Ectodermal cell (in vitro differentiated cells): Measurements from ENCODE around the gene CD302.
"Not testable (repeated sequence)": the region's sequence is repeated elsewhere in the genome, so short reads cannot be mapped to it uniquely, and the experiment has no call there.

Source experiments
- H3K27ac ChIP-seq: 2 replicates; pipeline ENCODE4 v1.7.0; 2013; ENCODE audit warnings: mild to moderate bottlenecking, low read depth, low read length; ENCODE audit not compliant: insufficient read depth, poor library complexity, severe bottlenecking
- H3K27me3 ChIP-seq: 2 replicates; pipeline ENCODE4 v1.7.0; 2013; ENCODE audit warnings: mild to moderate bottlenecking, low read length; ENCODE audit not compliant: insufficient read depth, control insufficient read depth, poor library complexity, severe bottlenecking
- H3K36me3 ChIP-seq: one replicate; pipeline ENCODE4 v1.7.0; 2013; ENCODE audit warnings: low read length; ENCODE audit not compliant: control insufficient read depth, insufficient read depth
- H3K4me1 ChIP-seq: one replicate; pipeline ENCODE4 v1.7.0; 2013; ENCODE audit warnings: low read length; ENCODE audit not compliant: control insufficient read depth, insufficient read depth
- H3K4me3 ChIP-seq: 2 replicates; pipeline ENCODE4 v1.7.0; 2013; ENCODE audit warnings: low read depth, low read length, control low read depth; ENCODE audit not compliant: insufficient read depth
- H3K9me3 ChIP-seq: 2 replicates; pipeline ENCODE4 v1.7.0; 2013; ENCODE audit warnings: mild to moderate bottlenecking, low read length, moderate library complexity; ENCODE audit not compliant: control insufficient read depth
- WGBS, 2 experiments: methylation state at CpG; one replicate each; pipeline ENCODE4 v1.1.7; 2013; ENCODE audit warnings: missing lambda C conversion rate in 2 of 2; 5-methylcytosine and 5-hydroxymethylcytosine counted together

The CD302 gene

GRCh38 chr2:159758239-159758638 is 39.8 kb downstream of the CD302 start:
- H3K27me3 ChIP-seq = no peaks in the 10 kb centered on the region
- 96 to 100% methylated on average over 1 of the region's 1 CpG for WGBS, 2 experiments
- H3K36me3 ChIP-seq = peaks cover 49% of the 10 kb centered on the region

GRCh38 chr2:159755788-159756187 is 42.2 kb downstream of the CD302 start:
- Histone ChIP-seq H3K27me3 (no peaks in the 10 kb centered on the region), H3K9me3 (no peaks in the 10 kb centered on the region), H3K27ac (no peak overlapping the region), H3K4me1 (no peaks in the 10 kb centered on the region), H3K4me3 (no peak overlapping the region), H3K36me3 (peaks cover 61% of the 10 kb centered on the region)

More at GRCh38 chr2:159758239-159758638, 39.8 kb downstream of the CD302 start:
- no peak overlapping the region for H3K4me3 ChIP-seq
- H3K4me1 ChIP-seq = no peaks in the 10 kb centered on the region
- H3K9me3 ChIP-seq = no peaks in the 10 kb centered on the region
- no peak overlapping the region for H3K27ac ChIP-seq

- Histone ChIP-seq H3K27ac (no peak overlapping the region), H3K36me3 (peaks cover 54% of the 10 kb centered on the region), H3K27me3 (no peaks in the 10 kb centered on the region), H3K4me1 (no peaks in the 10 kb centered on the region), H3K4me3 (no peak overlapping the region), H3K9me3 (no peaks in the 10 kb centered on the region)
- WGBS, 2 experiments = 94 to 96% methylated on average over 2 of the region's 2 CpGs
These were observed 43.0 kb downstream of the CD302 start for GRCh38 chr2:159755014-159755413.

GRCh38 chr2:159753797-159754196 is 44.2 kb downstream of the CD302 start:
- Histone ChIP-seq H3K27me3 (no peaks in the 10 kb centered on the region), H3K9me3 (no peaks in the 10 kb centered on the region), H3K4me3 (no peak overlapping the region), H3K4me1 (no peaks in the 10 kb centered on the region), H3K36me3 (peaks cover 52% of the 10 kb centered on the region), H3K27ac (no peak overlapping the region)
- WGBS, 2 experiments = 98 to 99% methylated on average over 4 of the region's 4 CpGs

GRCh38 chr2:159750873-159751272 is 47.1 kb downstream of the CD302 start:
- 97 to 100% methylated on average over 1 of the region's 1 CpG for WGBS, 2 experiments
- no peak overlapping the region for H3K4me3 ChIP-seq
- no peaks in the 10 kb centered on the region for H3K27me3 ChIP-seq
- no peaks in the 10 kb centered on the region for H3K9me3 ChIP-seq
- peaks cover 51% of the 10 kb centered on the region for H3K36me3 ChIP-seq
- no peaks in the 10 kb centered on the region for H3K4me1 ChIP-seq
- H3K27ac ChIP-seq = no peak overlapping the region

GRCh38 chr2:159748089-159748488 is 49.9 kb downstream of the CD302 start:
- Histone ChIP-seq H3K4me3 (no peak overlapping the region), H3K9me3 (no peaks in the 10 kb centered on the region), H3K36me3 (peaks cover 46% of the 10 kb centered on the region), H3K4me1 (no peaks in the 10 kb centered on the region), H3K27me3 (no peaks in the 10 kb centered on the region), H3K27ac (no peak overlapping the region)
- 96 to 97% methylated on average over 9 of the region's 9 CpGs for WGBS, 2 experiments

- H3K4me3 ChIP-seq, H3K9me3 ChIP-seq, H3K4me1 ChIP-seq, H3K27ac ChIP-seq, H3K27me3 ChIP-seq: not testable (repeated sequence)
- peaks cover 35% of the 10 kb centered on the region for H3K36me3 ChIP-seq
- 91 to 94% methylated on average over 10 to 11 of the region's 11 CpGs for WGBS, 2 experiments
These were observed 52.8 kb downstream of the CD302 start for GRCh38 chr2:159745237-159745636.

GRCh38 chr2:159744363-159744762 is 53.6 kb downstream of the CD302 start:
- no peaks in the 10 kb centered on the region for H3K4me1 ChIP-seq
- peaks cover 28% of the 10 kb centered on the region for H3K36me3 ChIP-seq
- H3K27me3 ChIP-seq = no peaks in the 10 kb centered on the region
- no peaks in the 10 kb centered on the region for H3K9me3 ChIP-seq
- no peak overlapping the region for H3K4me3 ChIP-seq
- WGBS, 2 experiments = 91 to 95% methylated on average over 3 of the region's 3 CpGs
- H3K27ac ChIP-seq = no peak overlapping the region

GRCh38 chr2:159742846-159743245 is 55.2 kb downstream of the CD302 start:
- Histone ChIP-seq H3K9me3 (no peaks in the 10 kb centered on the region), H3K36me3 (peaks cover 24% of the 10 kb centered on the region), H3K4me1 (no peaks in the 10 kb centered on the region), H3K4me3 (no peak overlapping the region), H3K27ac (no peak overlapping the region), H3K27me3 (no peaks in the 10 kb centered on the region)
- WGBS, 2 experiments = 96 to 97% methylated on average over 6 of the region's 6 CpGs

- no peaks in the 10 kb centered on the region for H3K27me3 ChIP-seq
- peaks cover 45% of the 10 kb centered on the region for H3K36me3 ChIP-seq
- no peaks in the 10 kb centered on the region for H3K9me3 ChIP-seq
- no peak overlapping the region for H3K4me3 ChIP-seq
- 93 to 96% methylated on average over 15 of the region's 15 CpGs for WGBS, 2 experiments
- no peaks in the 10 kb centered on the region for H3K4me1 ChIP-seq
- H3K27ac ChIP-seq = no peak overlapping the region
These were observed 59.3 kb downstream of the CD302 start for GRCh38 chr2:159738509-159739390.
